ENCODE results near the gene ADAM23. TPM values are rescaled to one million over a fixed set of nuclear protein-coding genes. Genes with fewer than 3 reads are reported as not detected.

Gene ADAM23
- total RNA-seq, 2 experiments from 2014 or later = 0.10 to 0.42 TPM

- CTCF ChIA-PET = no interaction called here
- no peaks in the 10 kb centered on the region for H3K36me3 Mint-ChIP-seq (ENCODE audit: low read depth)
- no peaks in the 10 kb centered on the region for H3K4me1 Mint-ChIP-seq (ENCODE audit: low read depth)
- DNase-seq = no peak
- H3K27me3 Mint-ChIP-seq (ENCODE audit: low read depth) = peaks cover 20% of the 10 kb centered on the region
- intact Hi-C loops (cut with micrococcal nuclease) = no loop called here
- H3K4me3 Mint-ChIP-seq = no peak overlapping the region
- H3K27ac Mint-ChIP-seq = no peak overlapping the region
- no peaks in the 10 kb centered on the region for H3K9me3 Mint-ChIP-seq
Observed at GRCh38 chr2:206641226-206641625, 197.9 kb downstream of the ADAM23 start.

- H3K4me3 Mint-ChIP-seq = no peak within 1 kb of the TSS
- no peaks in the 10 kb centered on the region for H3K36me3 Mint-ChIP-seq (ENCODE audit: low read depth)
- peak; percentile 60 for DNase-seq
- CTCF ChIA-PET = no interaction called here
- H3K27ac Mint-ChIP-seq = no peak within 1 kb of the TSS
- intact Hi-C loops (cut with micrococcal nuclease) = no loop called here
- no peaks in the 10 kb centered on the region for H3K4me1 Mint-ChIP-seq (ENCODE audit: low read depth)
- H3K9me3 Mint-ChIP-seq = no peaks in the 10 kb centered on the region
- peaks cover 21% of the 10 kb centered on the region for H3K27me3 Mint-ChIP-seq (ENCODE audit: low read depth)
Observed at GRCh38 chr2:206642075-206643025, 199.0 kb downstream of the ADAM23 start, which contains the start of gene FAM237A. TSS of gene FAM237A (plus strand) at chr2:206642487. CDS start at chr2:206644237, 1,750 bp downstream.

GRCh38 chr2:206647985-206648384 lies 204.7 kb downstream of the ADAM23 start:
- Mint-ChIP-seq H3K27ac (no peak overlapping the region), H3K9me3 (no peaks in the 10 kb centered on the region), H3K4me1 (ENCODE audit: low read depth) (no peaks in the 10 kb centered on the region), H3K4me3 (no peak overlapping the region), H3K36me3 (ENCODE audit: low read depth) (no peaks in the 10 kb centered on the region), H3K27me3 (ENCODE audit: low read depth) (peaks cover 12% of the 10 kb centered on the region)
- intact Hi-C loops (cut with micrococcal nuclease) = no loop called here
- CTCF ChIA-PET = no interaction called here
- DNase-seq = no peak

- no peaks in the 10 kb centered on the region for H3K36me3 Mint-ChIP-seq (ENCODE audit: low read depth)
- no peak overlapping the region for H3K4me3 Mint-ChIP-seq
- H3K9me3 Mint-ChIP-seq = peaks cover 8% of the 10 kb centered on the region
Observed at GRCh38 chr2:206657087-206657486, 213.8 kb downstream of the ADAM23 start.

DNA sequence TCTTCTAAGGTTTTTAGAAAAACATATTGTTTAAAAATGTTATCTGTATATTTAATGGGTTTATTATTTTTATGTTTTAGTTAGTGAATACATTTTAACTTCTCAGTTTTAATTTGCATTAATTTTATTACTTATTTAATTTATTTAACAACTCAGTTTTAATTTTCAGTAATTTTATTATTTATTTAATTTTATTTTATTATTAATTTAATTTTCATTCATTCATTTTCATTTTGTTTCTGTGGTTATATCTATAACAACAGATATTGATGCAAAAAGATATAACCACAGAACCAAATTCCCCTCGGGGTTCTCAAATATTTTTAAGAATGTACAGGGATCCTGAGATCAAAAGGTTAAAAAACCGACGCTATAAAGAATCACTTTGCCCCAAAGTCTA lies 221.9 kb downstream of the ADAM23 start:
- CTCF ChIA-PET = interaction anchor here (0.6 kb wide), 1 partner anchor 1508 kb away, joined by 3 read pairs; no protein-coding TSS in a partner anchor
- intact Hi-C loops (cut with micrococcal nuclease) = no loop called here
- no peak for DNase-seq

More at GRCh38 chr2:206657087-206657486, 213.8 kb downstream of the ADAM23 start:
- CTCF ChIA-PET = no interaction called here
- DNase-seq = no peak
- Mint-ChIP-seq H3K4me1 (ENCODE audit: low read depth) (no peaks in the 10 kb centered on the region), H3K27me3 (ENCODE audit: low read depth) (peaks cover 5% of the 10 kb centered on the region), H3K27ac (no peak overlapping the region)
- intact Hi-C loops (cut with micrococcal nuclease) = no loop called here

More for the DNA sequence above, 221.9 kb downstream of the ADAM23 start:
- no peaks in the 10 kb centered on the region for H3K36me3 Mint-ChIP-seq (ENCODE audit: low read depth)
- no peaks in the 10 kb centered on the region for H3K4me1 Mint-ChIP-seq (ENCODE audit: low read depth)
- H3K9me3 Mint-ChIP-seq = no peaks in the 10 kb centered on the region
- H3K27ac Mint-ChIP-seq = no peak overlapping the region
- H3K27me3 Mint-ChIP-seq (ENCODE audit: low read depth) = peaks cover 15% of the 10 kb centered on the region
- H3K4me3 Mint-ChIP-seq = no peak overlapping the region

Other genes starting within 250 kb of the ADAM23 start
- 1 to 10 TPM; 3.9 to 4.8 TPM for gene ZDBF2, start 168.9 kb upstream of the ADAM23 start, total RNA-seq
- not detected for gene FAM237A, start 199.0 kb downstream of the ADAM23 start, total RNA-seq

All from activated naive CD4-positive, alpha-beta T cell treated with anti-CD3 and anti-CD28 coated beads for 36 hours (primary cell).